Brain pericyte (primary cell): ENCODE results near the gene PTPRN2.
"Not testable (repeated sequence)": the region's sequence is repeated elsewhere in the genome, so short reads cannot be mapped to it uniquely, and the experiment has no call there.

ENCODE experiments used
- DNase-seq: peaks from one replicate; pipeline ENCODE4 v3.0.0-alpha.2; 2012; ENCODE audit warnings: low read depth, low spot score

PTPRN2 gene

DNA sequence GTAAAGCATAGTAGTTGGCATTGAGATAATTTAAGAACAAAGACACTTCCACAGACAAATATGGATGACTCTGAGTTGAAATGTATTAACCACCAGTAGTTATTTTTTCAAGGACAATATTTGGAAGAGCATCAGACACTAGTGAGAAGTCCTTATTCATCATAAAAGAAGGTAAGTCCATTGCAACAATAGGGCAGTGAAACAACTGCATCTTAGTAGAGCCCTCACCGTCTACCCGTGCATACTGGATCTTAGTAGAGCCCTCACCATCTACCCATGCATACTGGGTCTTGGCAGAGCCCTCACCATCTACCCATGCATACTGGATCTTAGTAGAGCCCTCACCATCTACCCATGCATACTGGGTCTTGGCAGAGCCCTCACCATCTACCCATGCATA is 892.0 kb downstream of the PTPRN2 start:
- DNase-seq = not testable (repeated sequence)

- no peak for DNase-seq
Observed at GRCh38 chr7:157694376-157694665, 893.3 kb downstream of the PTPRN2 start.

DNA sequence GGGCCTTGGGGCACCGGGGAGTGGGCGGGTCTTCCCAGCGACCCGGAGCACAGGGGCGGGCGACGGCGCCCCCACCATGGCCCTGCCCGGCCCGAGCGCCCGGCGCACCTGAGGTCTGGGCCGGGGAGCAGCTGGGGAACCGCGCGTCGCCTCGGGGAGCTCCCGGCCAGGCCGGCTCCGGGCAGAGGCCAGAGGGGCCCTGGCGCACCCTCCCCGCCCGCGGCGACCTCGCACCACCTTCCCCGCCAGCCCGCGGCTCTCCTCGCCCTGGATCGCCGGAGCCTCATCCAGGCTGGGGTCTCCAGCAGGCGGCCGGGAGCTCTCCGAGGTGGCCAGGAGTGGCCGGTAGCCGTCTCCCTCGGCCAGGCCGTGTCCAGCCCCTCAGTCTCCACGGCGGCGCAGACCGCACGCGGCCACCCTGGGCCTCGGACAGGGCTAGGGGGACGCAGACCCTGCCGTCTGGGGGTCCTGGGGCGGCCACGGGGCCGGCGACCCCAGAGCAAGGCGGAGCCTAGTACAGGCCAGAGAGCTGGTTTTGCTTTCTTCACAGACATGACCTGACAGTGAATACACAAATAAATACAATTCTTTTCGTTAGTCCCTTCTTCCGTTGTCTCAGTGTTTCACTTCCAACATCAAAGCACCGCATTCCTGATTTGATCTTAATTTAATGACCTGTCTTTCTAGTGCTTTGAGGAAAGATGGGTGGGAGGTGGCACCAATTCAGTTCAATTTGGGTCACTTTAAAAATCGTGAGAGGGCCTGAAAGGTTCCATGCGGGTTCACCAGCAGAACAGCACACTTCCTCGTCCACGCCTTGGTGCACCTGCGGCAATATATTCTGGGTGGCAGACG is 893.9 kb downstream of the PTPRN2 start:
- no peak for DNase-seq

- no peak for DNase-seq
Observed at GRCh38 chr7:157693071-157693520, 894.5 kb downstream of the PTPRN2 start.

DNA sequence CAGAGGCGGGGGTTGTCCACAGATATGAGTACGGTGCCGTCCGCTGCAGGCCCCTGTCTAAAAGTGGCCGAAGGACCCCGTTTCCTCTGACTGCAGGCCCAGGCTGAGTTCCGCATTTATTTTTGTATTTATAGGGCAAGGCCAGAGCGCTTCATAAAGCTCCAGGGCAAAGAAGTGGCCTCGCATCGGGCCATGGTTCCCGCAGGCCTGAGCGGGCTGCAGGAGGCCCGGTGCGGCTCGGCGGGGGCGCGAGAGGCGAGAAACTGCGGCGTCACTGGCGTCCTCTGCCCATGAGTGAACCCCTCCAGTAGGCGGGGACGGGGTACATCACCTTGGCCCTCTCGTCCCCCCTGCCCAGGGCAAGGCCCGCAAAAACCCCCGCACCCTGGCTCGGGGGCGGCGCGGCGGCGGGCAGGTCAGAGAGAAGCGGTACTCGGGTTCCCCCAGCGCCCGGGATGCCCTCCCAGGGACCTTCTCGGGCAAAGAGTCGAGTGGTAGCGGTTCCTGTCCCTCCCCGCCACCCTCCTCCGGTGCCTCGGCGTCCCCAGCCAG is 895.1 kb downstream of the PTPRN2 start:
- no peak for DNase-seq

- no peak for DNase-seq
Observed at GRCh38 chr7:157691586-157692459, 895.8 kb downstream of the PTPRN2 start.

DNA sequence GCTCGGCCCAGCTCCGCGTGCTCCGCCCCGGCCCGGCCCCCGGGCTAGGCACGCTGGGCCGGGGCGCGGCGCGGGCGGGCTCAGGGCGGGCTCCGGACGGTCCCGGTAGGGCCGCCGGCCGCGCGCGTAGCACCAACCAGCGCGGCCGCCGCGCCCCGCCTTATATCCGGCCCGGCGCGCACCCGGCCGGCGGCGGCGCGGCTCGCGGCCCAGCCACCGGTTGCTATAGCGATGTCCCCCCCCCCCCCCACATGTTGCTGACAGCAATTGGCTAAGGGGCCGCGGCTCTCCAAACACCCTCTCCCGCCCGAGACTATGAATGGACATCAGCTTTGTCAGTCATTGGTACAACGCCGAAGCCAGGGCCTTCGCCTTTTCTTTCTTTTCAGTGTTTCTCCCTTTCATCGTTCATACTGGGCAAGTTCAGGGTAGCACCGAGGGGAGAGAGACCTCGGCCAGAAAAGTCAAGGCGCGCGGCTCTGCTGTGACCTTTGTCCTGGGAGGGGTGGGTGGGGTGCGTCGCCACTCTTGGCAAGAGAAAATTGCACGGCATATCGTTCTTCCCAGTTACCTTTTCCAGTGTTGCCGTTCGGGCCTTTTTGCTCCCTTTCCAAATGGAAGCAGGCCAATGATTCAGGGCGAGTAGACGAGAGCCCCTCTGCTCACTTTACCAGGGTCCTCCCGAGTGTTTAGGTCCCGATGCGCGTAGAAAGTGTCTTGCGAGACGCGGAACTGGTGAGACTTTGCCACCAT is 896.6 kb downstream of the PTPRN2 start:
- no peak for DNase-seq

- no peak for DNase-seq
Observed at GRCh38 chr7:157690058-157690832, 897.4 kb downstream of the PTPRN2 start.

DNA sequence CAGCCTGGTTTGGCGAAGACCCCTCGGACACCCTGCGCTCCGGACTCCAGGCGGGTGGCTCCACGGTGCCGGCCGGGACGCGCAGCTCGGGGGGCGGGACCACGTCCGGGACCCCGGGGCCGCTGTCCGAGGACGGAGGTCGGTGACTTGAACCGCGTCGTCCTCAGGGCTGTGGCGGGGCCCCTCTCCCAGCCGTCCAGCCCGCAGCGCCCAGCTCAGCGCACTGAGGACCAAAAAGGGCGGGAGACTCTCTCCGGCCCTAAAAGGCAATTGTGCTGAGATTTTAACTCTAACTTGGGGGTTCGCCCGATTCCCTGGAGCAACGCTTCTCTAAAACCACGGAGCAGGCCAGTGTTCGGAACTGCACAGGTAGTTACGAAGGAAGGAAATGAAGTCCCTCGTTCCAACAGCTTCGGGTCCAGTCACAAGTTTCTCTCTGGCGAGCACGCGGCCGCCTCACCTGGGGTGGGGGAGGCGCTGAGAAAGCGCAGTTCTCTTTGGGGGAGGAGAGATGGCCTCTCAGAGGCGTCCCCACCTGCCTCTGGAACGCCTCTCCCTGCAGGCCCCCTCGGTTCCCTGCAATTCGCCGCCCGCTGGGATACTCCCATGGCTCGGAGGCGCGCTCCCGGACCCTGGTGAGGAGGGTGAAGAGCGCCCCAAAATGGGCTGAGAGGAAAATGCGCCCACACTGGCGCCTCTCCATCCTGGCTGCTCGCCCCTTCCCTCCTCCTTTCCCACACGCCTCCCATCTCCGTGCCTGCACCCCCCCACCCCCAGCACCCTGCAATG is 898.2 kb downstream of the PTPRN2 start:
- DNase-seq = no peak

GRCh38 chr7:157688533-157689268 is 898.9 kb downstream of the PTPRN2 start:
- DNase-seq = no peak

GRCh38 chr7:157687845-157688532 is 899.6 kb downstream of the PTPRN2 start:
- DNase-seq = no peak

DNA sequence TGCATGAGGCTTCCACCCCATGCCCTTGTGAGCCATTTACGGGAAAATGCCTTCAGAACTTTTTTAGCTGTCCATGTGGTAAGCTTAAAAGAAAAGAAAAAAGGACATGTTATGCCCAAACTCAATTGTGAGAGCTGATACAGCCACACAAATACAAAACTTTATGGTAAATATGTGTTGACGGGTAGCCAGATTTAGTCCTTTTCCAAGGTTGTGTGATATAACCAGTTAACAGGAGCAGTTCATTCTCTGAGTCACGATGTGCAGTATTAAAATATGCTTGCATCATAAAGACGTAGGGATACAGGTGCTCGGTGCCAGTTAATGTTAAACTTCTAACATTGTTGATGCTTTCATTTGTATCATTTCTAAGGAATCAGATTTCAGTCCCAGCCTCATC is 900.5 kb downstream of the PTPRN2 start:
- DNase-seq = no peak

- no peak for DNase-seq
Observed at GRCh38 chr7:157686285-157686894, 901.2 kb downstream of the PTPRN2 start.

- DNase-seq = no peak
Observed at GRCh38 chr7:157685430-157686284, 902.0 kb downstream of the PTPRN2 start.

DNA sequence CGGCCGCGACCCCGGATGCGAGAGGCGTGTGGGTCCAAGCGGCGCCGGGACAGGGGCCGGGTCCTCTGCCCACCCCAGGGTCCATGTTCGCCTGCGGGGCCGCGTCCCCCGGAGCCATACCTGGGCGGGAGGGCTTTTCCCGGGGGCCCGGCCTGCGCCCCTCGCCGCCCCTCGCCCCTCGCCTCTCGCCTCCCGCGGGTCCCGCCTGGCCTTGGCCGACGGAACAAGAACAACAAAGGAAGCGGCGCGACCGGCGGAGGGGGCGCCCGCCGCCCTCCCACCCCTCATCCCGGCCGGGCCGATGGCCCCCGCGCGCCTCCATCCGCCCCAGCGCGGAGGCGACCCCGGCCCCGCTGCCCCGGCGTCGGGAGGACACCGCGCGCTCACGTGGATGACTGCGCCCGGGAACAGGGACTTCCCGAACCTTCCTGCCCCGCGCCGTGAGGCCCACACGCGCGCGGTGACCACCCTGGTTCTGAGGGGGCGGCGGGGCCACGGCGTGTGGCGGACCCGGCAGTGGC is 902.7 kb downstream of the PTPRN2 start:
- no peak for DNase-seq

DNA sequence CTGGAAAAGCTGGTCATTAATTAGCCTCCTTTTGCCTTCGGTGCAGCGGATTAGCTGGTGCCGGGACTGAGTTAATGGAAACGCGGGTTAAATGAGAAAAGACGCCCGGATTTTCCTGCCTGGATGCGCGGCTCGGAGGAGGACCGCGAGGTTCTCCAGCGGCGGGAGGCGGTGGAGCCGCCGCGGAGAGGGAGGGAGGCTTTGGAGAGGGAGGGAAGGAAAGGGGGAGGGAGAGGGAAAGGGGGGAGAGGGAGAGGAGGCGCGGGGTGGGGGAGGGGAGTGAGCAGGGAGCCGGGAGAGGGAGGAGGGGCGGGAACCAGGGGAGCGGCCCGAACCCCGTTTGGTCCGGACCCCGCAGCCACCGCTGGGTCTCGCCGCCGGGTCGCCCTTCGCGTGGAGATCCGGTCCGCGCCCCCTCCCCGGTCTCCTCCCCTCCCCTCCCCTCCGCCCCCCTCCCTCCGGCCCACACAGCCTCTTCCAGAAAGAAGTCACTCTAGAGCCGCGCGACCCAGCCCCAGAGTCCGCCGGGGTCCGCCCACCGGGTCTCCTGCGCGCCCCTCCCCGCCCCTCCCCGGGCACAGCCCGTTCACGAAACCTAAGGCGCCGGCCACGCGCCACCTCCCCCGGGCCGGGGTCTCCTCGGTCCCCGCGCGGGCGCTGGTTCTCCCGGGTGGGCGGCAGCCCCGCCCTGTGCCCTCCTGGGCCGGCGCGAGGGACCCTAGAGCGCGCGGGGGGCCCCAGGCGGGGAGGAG is 903.3 kb downstream of the PTPRN2 start:
- no peak for DNase-seq
